GM12874 (cell line): Measurements from ENCODE around the gene RUSF1.

Source experiments
- TF ChIP-seq, protein P1 (sequence below): IDR thresholded peaks from 2 replicates; pipeline ENCODE4 v1.5.1; 2011; ENCODE audit warnings: low read depth, mild to moderate bottlenecking, control low read depth, low read length, moderate library complexity; ENCODE audit not compliant: insufficient read depth

RUSF1 gene

DNA sequence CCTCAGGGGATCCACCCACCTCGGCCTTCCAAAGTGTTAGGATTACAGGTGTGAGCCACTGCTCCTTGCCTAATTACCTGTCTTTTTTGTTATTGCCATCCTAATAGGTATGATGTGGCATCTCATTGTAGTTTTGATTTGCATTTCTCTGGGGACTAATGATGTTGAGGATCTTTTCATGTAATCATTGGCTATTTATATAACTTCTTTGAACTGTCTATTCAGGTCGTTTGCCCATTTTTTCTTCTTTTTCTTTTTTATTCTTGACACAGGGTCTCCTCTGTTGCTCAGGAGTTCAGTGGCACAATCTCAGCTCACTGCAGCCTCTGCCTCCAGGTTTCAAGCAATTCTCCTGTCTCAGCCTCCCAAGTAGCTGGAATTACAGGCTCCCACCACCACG lies 37.6 kb downstream of the RUSF1 start:
- TF ChIP-seq, protein P1, sequence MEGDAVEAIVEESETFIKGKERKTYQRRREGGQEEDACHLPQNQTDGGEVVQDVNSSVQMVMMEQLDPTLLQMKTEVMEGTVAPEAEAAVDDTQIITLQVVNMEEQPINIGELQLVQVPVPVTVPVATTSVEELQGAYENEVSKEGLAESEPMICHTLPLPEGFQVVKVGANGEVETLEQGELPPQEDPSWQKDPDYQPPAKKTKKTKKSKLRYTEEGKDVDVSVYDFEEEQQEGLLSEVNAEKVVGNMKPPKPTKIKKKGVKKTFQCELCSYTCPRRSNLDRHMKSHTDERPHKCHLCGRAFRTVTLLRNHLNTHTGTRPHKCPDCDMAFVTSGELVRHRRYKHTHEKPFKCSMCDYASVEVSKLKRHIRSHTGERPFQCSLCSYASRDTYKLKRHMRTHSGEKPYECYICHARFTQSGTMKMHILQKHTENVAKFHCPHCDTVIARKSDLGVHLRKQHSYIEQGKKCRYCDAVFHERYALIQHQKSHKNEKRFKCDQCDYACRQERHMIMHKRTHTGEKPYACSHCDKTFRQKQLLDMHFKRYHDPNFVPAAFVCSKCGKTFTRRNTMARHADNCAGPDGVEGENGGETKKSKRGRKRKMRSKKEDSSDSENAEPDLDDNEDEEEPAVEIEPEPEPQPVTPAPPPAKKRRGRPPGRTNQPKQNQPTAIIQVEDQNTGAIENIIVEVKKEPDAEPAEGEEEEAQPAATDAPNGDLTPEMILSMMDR, result no peak

DNA sequence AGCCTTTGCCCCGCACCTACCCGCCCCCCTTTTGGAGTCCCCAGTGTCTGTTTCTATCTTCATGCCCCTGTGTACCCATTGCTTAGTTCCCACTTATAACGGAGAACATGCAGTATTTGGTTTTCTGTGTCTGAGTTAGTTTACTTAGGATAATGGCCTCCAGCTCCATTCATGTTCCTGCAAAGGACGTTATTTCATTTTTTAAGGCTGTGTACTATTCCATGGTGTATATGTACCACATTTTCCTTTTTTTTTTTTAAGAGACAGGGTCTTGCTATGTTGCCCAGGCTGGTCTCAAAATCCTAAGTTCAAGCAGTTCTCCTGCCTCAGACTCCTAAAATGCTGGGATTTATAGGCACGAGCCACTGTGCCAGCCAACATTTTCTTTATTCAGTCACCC lies 40.3 kb downstream of the RUSF1 start:
- TF ChIP-seq, protein P1, result no peak

DNA sequence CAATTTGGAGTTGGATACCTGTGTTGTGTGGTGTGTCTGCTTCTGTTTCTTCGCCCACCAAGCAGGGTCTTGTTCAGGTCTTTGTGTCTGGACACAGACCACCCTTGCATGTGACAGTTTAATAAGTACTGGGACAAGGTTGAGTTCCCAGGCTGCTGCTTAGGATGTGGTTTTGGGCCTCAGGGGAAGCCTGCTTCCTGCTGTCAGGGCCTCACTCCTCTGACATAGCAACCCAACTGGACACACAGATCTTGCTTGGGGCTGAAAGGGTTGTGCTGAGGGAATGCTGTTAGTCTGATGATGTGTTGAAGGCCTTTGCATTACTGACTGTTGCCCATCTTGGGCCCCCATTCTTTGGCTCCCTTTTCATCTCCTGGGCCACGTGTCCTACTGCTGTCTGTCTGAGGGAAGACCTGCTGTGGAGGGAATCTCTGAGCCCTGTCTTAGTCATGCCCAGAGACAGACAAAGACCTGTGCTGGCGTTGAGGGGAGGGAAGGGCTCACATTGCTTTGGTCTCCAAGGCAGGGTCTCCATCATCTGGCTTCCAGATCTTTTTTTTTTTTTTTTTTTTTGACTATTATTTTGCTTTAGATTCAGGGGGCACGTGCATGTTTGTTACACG lies 40.9 kb downstream of the RUSF1 start:
- TF ChIP-seq, protein P1, result no peak

DNA sequence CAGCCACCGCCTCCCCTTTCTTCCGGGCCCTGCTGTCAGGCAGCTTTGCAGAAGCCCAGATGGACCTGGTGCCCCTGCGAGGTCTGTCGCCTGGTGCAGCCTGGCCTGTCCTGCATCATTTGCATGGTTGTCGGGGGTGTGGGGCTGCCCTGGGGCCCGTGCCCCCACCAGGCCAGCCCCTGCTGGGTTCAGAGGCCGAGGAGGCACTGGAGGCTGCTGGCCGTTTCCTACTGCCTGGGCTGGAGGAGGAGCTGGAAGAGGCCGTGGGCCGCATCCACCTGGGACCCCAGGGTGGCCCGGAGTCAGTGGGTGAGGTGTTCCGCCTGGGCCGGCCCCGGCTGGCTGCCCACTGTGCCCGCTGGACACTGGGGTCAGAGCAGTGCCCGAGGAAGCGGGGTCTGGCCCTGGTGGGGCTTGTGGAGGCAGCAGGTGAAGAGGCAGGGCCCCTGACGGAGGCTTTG lies 41.8 kb downstream of the RUSF1 start:
- TF ChIP-seq, protein P1, result no peak

DNA sequence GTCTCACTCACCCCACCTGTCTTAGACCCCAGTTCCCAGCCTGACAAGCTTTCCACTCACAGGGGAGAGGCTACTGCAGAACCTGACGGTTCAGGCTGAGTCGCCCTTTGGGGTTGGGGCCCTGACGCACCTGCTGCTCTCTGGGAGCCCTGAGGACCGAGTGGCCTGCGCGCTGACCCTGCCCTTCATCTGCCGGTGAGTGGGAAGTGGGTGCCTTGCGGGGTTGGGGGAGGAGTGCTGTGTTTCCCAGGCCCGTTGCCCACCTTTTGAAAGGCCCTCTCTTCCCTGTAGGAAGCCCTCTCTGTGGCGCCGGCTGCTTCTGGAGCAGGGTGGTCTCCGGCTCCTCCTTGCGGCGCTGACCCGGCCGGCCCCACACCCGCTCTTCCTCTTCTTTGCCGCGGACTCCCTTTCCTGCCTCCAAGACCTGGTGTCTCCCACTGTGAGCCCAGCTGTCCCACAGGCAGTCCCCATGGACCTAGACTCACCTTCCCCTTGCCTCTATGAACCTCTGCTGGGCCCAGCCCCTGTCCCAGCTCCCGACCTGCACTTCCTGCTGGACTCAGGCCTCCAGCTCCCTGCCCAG lies 42.3 kb downstream of the RUSF1 start:
- TF ChIP-seq, protein P1, result no peak

DNA sequence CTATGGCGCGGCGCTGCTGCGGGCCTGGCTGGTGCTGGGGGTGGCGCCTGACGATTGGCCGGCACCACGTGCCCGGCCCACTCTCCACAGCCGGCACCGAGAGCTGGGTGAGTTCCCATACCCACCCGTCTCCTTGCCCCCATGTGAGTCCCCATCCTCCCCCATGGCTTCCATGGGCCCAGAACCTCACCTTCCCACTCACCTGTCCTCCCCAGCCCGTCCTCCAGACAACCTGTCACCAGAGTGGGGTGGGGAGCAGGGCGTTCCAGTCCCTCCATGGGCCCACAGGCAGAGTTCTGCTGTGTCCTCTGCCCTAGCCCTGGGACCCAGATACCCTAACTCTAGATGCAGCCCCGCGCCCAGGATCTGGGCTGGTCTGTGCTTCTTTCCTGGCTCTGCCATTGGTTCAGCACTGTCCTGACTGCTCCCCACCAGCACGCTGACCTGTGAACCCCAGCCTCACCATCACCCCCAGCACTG lies 43.4 kb downstream of the RUSF1 start:
- TF ChIP-seq, protein P1, result no peak

GRCh38 chr16:31464348-31464769 lies 43.8 kb downstream of the RUSF1 start:
- TF ChIP-seq, protein P1, result no peak
